GM08714 (cell line): ENCODE results near the gene DKKL1.
A peak's percentile ranks its signal among the peaks of the same experiment; 100 is the strongest.
"Not testable (repeated sequence)": the region's sequence is repeated elsewhere in the genome, so short reads cannot be mapped to it uniquely, and the experiment has no call there.

Experiments
- H3K4me3 ChIP-seq: fragments of 200-500 bp; sonication (Bioruptor generic); 2 replicates; pipeline ENCODE4 v1.5.1; 2014; ENCODE audit warnings: mild to moderate bottlenecking, low read length, inconsistent platforms
- ZNF274 ChIP-seq: IDR thresholded peaks from 2 replicates; pipeline ENCODE4 v1.6.1; 2012; ENCODE audit warnings: mild to moderate bottlenecking, low read depth, low read length

Gene DKKL1

DNA sequence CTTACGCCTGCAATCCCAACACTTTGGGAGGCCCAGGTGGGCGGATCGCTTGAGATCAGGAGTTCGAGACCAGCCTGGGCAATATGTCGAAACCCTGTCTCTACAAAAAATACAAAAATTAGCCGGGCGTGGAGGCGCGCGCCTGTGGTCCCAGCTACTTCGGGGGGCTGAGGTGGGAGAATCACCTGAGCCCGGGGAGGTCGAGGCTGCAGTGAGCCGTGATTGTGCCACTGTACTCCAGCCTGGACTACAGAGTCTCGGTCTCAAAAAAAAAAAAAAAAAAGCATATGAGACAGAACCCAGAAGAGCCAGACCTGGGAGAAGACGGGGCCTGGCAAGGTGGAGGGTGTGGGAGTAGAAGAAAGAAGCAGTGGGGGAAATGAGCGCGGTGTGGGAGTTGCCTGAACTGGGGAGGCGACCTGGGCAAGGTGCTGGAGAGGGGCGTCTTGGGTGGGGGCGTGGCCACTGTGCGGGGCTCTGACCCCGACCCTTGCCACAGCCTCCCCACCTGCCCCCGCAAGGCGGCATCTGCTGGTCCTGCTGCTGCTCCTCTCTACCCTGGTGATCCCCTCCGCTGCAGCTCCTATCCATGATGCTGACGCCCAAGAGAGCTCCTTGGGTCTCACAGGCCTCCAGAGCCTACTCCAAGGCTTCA is 533 bp downstream of the DKKL1 start:
- no peak overlapping the region; the same call in 1 of the 2 replicates for H3K4me3 ChIP-seq
- TF ChIP-seq ZNF274, result no peak

DNA sequence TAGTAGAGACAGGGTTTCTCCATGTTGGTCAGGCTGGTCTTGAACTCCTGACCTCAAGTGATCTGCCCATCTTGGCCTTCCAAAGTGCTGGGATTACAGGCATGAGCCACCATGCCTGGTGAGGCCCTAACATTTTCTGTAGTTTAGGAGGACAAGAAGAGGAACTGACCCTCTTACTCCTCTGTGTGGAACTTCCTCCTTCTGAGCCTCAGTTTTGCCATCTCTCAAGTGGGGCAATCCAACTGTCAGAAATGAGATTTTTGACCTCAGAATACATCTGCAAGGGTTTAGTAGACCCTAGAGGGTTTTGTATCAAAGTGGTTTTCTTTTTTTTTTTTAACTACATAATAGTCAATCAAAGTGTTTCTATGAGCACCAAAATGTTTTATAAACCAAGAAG is 2.4 kb downstream of the DKKL1 start:
- no peak overlapping the region for H3K4me3 ChIP-seq
- TF ChIP-seq ZNF274, result no peak

DNA sequence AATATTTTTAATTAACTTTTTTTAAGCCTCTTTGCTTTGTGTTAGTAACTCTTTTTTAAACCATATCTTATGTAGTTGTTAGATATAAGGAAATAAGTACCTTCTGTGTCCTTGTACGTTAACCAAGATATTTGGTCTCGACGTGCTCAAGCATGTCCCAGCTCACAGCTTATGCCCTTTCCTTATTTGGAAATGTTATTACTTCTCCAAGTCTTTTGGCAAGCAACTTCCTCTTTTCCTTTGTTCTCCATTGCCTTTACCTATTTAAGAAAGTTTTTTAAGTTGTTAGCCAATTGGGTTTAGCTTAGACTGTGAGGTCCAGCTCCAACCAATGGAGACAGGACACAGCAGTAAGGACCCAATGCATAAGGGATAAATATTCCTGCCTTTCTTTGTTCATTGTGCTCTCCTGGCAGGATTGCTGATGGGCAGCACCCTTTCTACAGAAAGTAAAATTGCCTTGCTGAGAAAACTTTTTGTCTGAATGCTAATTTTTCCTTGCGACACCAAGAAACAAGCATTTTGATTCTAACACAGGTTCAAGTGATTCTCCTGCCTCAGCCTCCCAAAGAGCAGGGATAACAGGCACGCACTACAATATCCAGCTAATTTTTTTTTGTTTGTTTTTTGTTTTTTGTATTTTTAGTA is 5.2 kb downstream of the DKKL1 start:
- no peak overlapping the region for H3K4me3 ChIP-seq
- TF ChIP-seq ZNF274, result no peak

DNA sequence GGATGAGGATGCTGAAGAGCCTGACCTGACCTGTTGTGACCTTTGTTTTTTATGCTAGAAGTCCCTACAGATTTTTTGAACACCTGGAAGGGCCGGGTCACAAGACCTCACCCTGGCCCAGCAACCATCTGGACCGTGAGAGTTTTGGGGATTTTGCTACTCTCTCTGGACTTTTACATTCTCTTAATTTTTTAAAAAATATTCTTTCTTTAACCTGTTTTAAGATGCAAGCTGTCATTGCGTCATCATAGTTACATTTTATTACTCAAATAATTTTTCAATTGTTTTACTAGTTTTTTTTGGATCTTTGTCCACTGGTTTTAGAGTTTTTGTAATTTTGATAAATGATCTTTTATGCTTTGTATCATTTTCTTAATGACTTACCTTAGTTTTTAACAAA is 7.5 kb downstream of the DKKL1 start:
- TF ChIP-seq ZNF274, result no peak
- no peak overlapping the region for H3K4me3 ChIP-seq

DNA sequence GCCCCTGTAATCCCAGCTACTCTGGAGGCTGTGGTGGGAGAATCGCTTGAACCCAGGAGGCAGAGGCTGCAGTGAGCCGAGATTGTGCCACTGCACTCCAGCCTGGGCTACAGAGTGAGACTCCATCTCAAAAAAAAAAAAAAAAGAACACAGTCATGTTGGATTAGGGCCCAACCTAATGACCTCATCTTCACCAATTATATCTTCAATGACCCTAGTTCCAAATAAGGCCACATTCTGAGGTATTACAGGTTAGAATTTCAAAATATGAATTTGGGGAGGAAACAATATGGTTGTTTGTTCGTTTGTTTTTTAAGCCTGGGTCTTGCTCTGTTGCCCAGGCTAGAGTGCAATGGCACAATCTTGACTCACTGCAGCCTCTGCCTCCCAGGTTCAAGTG is 9.5 kb downstream of the DKKL1 start:
- not testable (repeated sequence) for H3K4me3 ChIP-seq

DNA sequence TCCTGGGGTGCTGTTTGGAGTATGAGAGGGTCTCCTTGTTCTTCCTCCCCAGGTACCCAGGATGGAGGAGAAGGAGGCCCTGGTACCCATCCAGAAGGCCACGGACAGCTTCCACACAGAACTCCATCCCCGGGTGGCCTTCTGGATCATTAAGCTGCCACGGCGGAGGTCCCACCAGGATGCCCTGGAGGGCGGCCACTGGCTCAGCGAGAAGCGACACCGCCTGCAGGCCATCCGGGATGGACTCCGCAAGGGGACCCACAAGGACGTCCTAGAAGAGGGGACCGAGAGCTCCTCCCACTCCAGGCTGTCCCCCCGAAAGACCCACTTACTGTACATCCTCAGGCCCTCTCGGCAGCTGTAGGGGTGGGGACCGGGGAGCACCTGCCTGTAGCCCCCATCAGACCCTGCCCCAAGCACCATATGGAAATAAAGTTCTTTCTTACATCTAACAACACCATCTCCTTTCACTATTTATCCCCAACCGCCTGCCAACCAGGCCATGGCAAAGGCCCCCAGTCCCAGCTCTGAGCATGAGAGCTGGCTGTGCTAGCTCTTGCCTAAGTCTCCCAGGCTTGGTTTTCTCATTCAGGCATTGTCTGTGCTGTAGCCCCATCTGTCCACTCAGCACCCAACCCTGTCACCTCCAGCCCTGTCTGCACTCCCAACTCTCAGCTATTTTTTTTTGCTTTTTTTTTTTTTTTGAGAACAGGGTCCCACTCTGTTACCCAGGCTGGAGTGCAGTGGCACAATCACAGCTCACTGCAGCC is 11.2 kb downstream of the DKKL1 start:
- TF ChIP-seq ZNF274, result no peak
- H3K4me3 ChIP-seq, result no peak overlapping the region

DNA sequence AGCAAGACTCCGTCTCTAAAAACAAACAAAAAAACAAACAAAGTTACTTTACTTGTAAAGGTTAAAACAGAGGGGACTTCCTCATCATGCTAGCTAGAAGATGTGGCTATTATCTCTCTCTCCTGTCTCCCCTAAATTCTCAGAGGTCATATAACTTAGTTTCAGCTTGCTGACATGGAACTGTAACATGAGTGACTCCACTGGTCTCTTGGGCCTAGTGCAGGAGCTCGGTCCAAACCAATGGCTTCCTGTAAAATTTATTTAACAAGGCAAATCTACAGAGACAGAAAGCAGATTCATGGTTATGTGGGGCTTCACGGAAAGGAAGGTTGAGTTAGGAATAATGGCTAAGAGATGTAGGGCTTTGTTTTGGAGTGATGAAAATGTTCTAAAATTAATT is 14.8 kb downstream of the DKKL1 start:
- TF ChIP-seq ZNF274, result no peak
- no peak overlapping the region for H3K4me3 ChIP-seq

DNA sequence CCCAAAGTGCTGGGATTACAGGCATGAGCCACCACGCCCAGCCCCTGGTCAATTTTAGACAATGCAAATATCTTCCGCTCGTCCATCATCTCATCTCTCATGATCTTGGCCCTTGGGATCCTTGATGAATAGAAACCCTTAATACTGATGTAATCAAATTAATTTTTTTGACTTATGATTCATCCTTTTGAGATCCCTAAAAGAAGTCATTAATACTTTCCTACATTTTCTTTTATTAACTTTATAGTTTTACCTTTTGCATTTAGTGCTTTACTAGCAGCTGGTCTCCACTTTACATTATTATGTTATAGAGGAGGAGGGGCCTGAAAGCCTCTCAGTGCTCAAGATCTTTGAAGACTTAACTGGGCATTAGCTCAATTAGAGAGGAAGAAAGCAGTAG is 16.7 kb downstream of the DKKL1 start:
- no peak overlapping the region for H3K4me3 ChIP-seq
- TF ChIP-seq ZNF274, result no peak

DNA sequence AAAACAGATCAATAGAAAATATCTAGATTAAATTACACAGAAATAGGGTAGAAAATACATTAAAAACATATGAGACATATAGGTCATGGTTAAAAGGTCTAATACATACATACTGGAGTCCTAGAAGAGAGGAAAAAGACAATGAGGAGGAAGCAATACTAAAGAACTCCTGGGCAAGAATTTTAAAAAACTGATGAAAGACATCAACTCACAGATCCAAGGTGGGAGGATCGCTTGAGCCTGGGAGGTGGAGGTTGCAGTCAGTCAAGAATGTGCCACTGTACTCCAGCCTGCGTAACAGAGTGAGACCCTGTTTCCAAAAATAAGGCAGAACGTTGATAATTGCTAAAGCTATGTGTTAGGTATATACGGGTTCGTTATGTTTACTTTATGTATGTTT is 19.0 kb downstream of the DKKL1 start:
- no peak for TF ChIP-seq ZNF274
- no peak overlapping the region for H3K4me3 ChIP-seq

DNA sequence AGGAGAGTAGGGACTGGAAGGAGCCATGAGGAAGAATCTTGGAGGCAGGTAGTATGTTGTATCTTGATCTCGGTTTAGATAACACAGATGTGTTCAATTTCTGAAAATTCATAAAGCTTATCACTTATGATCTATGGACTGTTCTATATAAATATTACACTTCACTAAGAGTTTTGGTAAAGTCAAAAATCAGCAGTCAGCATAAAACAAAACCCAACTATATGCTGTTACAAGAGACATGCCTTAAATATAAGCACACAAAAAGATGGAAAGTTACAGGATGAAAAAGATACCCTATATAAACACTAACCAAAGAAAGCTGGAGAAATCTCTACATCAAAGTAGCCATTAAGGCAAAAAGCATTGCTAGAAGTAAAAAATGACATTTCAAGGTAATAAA is 19.9 kb downstream of the DKKL1 start:
- no peak for TF ChIP-seq ZNF274
- H3K4me3 ChIP-seq, result no peak overlapping the region

DNA sequence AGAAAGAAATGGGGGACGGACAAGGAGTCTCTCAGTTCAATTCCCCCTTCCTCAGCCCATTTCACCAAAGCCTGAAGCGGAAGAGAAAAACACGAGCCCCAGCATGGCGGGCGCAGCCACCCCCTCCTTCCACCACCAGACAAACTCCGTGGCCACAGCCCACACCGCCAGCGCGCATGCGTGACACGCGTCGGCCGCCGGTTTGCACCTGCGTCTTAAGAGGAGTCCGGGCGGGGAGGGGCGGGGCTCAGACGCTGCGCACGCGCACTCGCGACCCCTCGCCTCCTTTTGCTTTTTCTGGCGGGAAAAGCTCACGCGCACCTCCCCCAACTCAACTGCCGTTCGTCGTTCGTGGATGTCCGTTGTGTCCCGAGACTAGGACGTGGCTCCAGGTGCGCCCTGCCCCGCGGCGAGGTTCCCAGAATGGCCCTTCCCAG is 24.3 kb downstream of the DKKL1 start, which contains the start of gene KASH5:
Gene KASH5, plus strand, starts transcription at position 314 of the 437 bp plus-strand sequence. CDS start 2,635 bp downstream, outside the sequence.
- H3K4me3 ChIP-seq, result peak within 1 kb of the TSS; percentile 23; the same call in 1 of the 2 replicates
- no peak for TF ChIP-seq ZNF274

DNA sequence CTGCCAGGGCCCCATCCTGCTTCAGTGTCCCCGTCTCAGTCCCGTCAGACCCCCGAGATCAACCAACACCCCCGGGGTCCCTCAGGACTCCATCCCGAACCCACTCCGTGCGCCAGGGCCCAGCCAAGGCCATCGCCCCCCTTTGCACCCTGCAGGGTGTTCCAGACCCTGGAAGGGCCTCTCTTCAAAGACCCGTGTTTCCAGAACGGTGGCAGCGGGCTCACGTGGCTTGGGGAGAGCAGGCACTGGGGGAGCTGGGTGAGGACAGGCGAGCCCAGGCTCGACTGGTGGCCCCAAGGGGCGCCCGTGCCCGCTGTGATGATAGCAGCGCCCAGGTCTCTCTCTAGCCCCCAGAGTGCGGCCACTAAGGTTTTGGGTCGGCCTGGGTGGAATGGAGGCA is 25.7 kb downstream of the DKKL1 start:
- no peak for TF ChIP-seq ZNF274
- no peak overlapping the region for H3K4me3 ChIP-seq

DNA sequence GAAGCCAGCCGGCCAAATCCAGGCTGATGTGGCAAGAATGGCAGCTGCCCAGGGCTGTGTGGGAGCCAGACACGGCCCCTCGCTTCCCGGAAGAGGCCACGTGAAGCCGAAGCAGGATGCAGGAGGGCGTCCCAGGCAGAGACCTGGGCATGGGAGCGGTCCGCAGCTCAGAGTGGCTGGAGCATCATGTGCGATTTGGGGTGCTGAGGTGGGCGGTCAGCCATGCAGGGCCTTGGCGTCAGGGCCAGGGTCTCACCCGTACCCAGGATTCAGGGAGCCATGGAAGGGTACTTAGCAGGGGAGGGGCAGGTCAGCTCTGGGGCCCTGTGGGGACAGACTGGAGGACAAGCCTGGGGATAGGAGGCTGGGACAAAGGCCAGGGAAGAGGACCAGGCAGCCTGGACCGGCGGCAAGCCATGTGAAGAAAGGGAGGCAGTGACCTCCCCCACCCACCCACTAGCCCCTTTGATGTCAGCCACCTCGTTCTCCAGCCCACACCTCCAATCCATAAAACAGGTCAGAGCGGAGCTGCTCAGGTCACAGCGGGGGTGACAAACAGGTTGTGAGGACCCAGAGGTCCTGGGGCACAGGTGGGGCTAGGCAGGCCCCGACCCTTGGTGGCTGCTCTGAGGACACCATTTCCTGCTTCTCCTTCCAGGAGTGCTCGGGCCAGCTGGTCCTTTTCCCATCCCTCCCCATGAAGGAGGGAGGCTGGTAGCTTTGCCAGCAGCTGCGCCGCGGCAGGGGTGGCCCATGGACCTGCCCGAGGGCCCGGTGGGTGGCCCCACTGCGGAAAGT is 26.7 kb downstream of the DKKL1 start:
- no peak overlapping the region for H3K4me3 ChIP-seq
- no peak for TF ChIP-seq ZNF274

DNA sequence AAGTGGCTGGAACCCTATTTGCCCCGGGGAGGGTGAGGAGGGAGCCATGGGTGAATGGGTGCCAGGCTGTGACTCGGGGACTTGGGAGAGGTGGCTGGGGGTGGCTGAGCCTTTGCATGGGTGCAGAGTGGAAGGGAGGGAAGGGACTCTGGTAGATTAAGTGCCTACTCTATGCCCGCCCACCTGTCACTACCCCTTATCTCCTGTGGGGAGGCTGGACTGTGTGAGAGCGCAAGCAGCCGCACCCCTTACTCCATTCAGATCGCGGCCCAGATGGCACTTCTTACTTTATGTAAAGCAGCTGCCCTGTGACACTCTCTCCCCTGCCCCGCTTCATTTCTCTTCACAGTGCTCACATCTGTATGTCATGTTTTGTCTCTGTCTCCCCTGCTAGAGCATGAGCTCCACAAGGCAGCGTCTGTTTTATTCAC is 27.3 kb downstream of the DKKL1 start:
- H3K4me3 ChIP-seq, result no peak overlapping the region
- no peak for TF ChIP-seq ZNF274
